OCI-LY1 (cell line): ENCODE measurements around the gene PRKCD.

ENCODE experiments used
- EZH2 ChIP-seq: fragments of 200-600 bp; sonication (generic), shearing (Covaris generic); IDR thresholded peaks from 2 replicates; pipeline ENCODE4 v1.8.0; 2017; ENCODE audit warnings: borderline replicate concordance, mixed run types, mild to moderate bottlenecking, antibody characterized with exemption, low read length, moderate library complexity, mixed read lengths
- TF ChIP-seq, protein P1 (sequence below): fragments of 200-600 bp; sonication (generic), shearing (Covaris generic); IDR thresholded peaks from 2 replicates; pipeline ENCODE4 v1.5.1; 2017; ENCODE audit warnings: mild to moderate bottlenecking, antibody characterized with exemption, low read length, moderate library complexity, mixed read lengths

DNA sequence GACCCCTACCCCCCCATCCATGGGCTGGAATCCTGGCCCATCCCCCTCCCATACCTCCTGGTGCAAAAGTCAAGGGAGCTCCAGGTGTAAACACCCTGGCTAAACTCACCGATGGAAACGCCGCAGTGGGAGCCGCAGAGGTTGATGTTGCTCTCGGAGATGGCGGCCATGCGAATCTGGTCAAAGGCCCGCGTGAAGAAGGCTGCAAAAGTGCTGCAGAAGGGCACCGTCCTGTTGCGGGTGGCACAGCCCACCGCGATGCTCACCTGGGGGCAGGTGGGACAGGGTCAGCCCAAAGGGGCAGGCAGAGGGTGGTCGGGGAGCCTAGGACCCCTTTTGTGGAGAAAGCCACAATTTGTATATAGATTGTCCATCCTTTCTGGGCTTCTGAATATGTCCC is 68.2 kb downstream of the PRKCD start:
- TF ChIP-seq, protein P1, sequence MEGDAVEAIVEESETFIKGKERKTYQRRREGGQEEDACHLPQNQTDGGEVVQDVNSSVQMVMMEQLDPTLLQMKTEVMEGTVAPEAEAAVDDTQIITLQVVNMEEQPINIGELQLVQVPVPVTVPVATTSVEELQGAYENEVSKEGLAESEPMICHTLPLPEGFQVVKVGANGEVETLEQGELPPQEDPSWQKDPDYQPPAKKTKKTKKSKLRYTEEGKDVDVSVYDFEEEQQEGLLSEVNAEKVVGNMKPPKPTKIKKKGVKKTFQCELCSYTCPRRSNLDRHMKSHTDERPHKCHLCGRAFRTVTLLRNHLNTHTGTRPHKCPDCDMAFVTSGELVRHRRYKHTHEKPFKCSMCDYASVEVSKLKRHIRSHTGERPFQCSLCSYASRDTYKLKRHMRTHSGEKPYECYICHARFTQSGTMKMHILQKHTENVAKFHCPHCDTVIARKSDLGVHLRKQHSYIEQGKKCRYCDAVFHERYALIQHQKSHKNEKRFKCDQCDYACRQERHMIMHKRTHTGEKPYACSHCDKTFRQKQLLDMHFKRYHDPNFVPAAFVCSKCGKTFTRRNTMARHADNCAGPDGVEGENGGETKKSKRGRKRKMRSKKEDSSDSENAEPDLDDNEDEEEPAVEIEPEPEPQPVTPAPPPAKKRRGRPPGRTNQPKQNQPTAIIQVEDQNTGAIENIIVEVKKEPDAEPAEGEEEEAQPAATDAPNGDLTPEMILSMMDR = no peak
- no peak for TF ChIP-seq EZH2
